Stimulated activated CD4-positive, alpha-beta T cell treated with anti-CD3 and anti-CD28 coated beads, Interleukin-2, amount 100 ng/mL, for 24 hours (primary cell): ENCODE results near the gene TRIM71.

Experiments
- DNase-seq, 2 donors: peaks; one replicate each; pipeline ENCODE4 v3.0.0-alpha.2; 2020

Gene TRIM71

GRCh38 chr3:32869513-32870047 lies 51.8 kb downstream of the TRIM71 start:
- no peak for DNase-seq

GRCh38 chr3:32870373-32871095 lies 52.7 kb downstream of the TRIM71 start:
- DNase-seq = no peak

- no peak for DNase-seq
Observed at GRCh38 chr3:32871273-32871672, 53.5 kb downstream of the TRIM71 start.

GRCh38 chr3:32872487-32873382 lies 54.9 kb downstream of the TRIM71 start:
- DNase-seq = no peak

- DNase-seq = no peak
Observed at GRCh38 chr3:32873531-32874130, 55.8 kb downstream of the TRIM71 start.

- DNase-seq = no peak
Observed at GRCh38 chr3:32876920-32877319, 59.1 kb downstream of the TRIM71 start.

- no peak for DNase-seq
Observed at GRCh38 chr3:32877598-32877997, 59.8 kb downstream of the TRIM71 start.

GRCh38 chr3:32880225-32880624 lies 62.4 kb downstream of the TRIM71 start:
- no peak for DNase-seq

GRCh38 chr3:32881624-32882023 lies 63.8 kb downstream of the TRIM71 start:
- no peak for DNase-seq

- DNase-seq = no peak
Observed at GRCh38 chr3:32882189-32882588, 64.4 kb downstream of the TRIM71 start.

GRCh38 chr3:32882603-32883025 lies 64.8 kb downstream of the TRIM71 start:
- DNase-seq = no peak

- no peak for DNase-seq
Observed at GRCh38 chr3:32883817-32884216, 66.0 kb downstream of the TRIM71 start.

GRCh38 chr3:32884591-32884990 lies 66.8 kb downstream of the TRIM71 start:
- no peak for DNase-seq

GRCh38 chr3:32885283-32885901 lies 67.6 kb downstream of the TRIM71 start:
- DNase-seq = no peak

GRCh38 chr3:32886296-32886695 lies 68.5 kb downstream of the TRIM71 start:
- no peak for DNase-seq

GRCh38 chr3:32886911-32887310 lies 69.1 kb downstream of the TRIM71 start:
- DNase-seq = no peak

GRCh38 chr3:32888739-32889138 lies 70.9 kb downstream of the TRIM71 start:
- no peak for DNase-seq

GRCh38 chr3:32890420-32891276 lies 72.9 kb downstream of the TRIM71 start:
- DNase-seq = no peak

GRCh38 chr3:32891365-32891764 lies 73.6 kb downstream of the TRIM71 start:
- no peak for DNase-seq

- no peak for DNase-seq
Observed at GRCh38 chr3:32892625-32893598, 75.1 kb downstream of the TRIM71 start.

- DNase-seq = no peak
Observed at GRCh38 chr3:32894977-32895376, 77.2 kb downstream of the TRIM71 start.
